Epidermal melanocyte (primary cell): Measurements from ENCODE around the gene RNF166.

Experiments
- DNase-seq: peaks from one replicate; pipeline ENCODE4 v3.0.0; 2011; ENCODE audit warnings: low spot score; ENCODE audit not compliant: insufficient read length

RNF166 gene

GRCh38 chr16:88706965-88707826 lies 988 bp upstream of the RNF166 start:
- no peak for DNase-seq

GRCh38 chr16:88705801-88706228 lies 393 bp downstream of the RNF166 start:
- DNase-seq = no peak

GRCh38 chr16:88705076-88705684 lies 1.0 kb downstream of the RNF166 start:
- no peak for DNase-seq

- DNase-seq = no peak
These were observed 2.5 kb downstream of the RNF166 start for GRCh38 chr16:88703486-88704309.

- DNase-seq = no peak
These were observed 3.6 kb downstream of the RNF166 start for GRCh38 chr16:88702371-88703210.

GRCh38 chr16:88701581-88702370 lies 4.4 kb downstream of the RNF166 start:
- DNase-seq = no peak

- peak; percentile 74 for DNase-seq
These were observed 5.3 kb downstream of the RNF166 start for GRCh38 chr16:88700636-88701482.

GRCh38 chr16:88700322-88700635 lies 5.9 kb downstream of the RNF166 start:
- DNase-seq = no peak

- DNase-seq = no peak
These were observed 7.0 kb downstream of the RNF166 start for GRCh38 chr16:88699180-88699579.

- no peak for DNase-seq
These were observed 7.6 kb downstream of the RNF166 start for GRCh38 chr16:88698646-88699045.

GRCh38 chr16:88697831-88698615 lies 8.2 kb downstream of the RNF166 start:
- no peak for DNase-seq

- no peak for DNase-seq
These were observed 8.9 kb downstream of the RNF166 start for GRCh38 chr16:88697116-88697830.

GRCh38 chr16:88696441-88696840 lies 9.8 kb downstream of the RNF166 start:
- no peak for DNase-seq

GRCh38 chr16:88695753-88696152 lies 10.5 kb downstream of the RNF166 start:
- no peak for DNase-seq

- DNase-seq = no peak
These were observed 11.0 kb downstream of the RNF166 start for GRCh38 chr16:88695218-88695617.

- no peak for DNase-seq
These were observed 11.8 kb downstream of the RNF166 start for GRCh38 chr16:88694221-88695087.
